ENCODE measurements around the gene PLXDC1.
A peak's percentile ranks its signal among the peaks of the same experiment; 100 is the strongest.

Gene PLXDC1

DNA sequence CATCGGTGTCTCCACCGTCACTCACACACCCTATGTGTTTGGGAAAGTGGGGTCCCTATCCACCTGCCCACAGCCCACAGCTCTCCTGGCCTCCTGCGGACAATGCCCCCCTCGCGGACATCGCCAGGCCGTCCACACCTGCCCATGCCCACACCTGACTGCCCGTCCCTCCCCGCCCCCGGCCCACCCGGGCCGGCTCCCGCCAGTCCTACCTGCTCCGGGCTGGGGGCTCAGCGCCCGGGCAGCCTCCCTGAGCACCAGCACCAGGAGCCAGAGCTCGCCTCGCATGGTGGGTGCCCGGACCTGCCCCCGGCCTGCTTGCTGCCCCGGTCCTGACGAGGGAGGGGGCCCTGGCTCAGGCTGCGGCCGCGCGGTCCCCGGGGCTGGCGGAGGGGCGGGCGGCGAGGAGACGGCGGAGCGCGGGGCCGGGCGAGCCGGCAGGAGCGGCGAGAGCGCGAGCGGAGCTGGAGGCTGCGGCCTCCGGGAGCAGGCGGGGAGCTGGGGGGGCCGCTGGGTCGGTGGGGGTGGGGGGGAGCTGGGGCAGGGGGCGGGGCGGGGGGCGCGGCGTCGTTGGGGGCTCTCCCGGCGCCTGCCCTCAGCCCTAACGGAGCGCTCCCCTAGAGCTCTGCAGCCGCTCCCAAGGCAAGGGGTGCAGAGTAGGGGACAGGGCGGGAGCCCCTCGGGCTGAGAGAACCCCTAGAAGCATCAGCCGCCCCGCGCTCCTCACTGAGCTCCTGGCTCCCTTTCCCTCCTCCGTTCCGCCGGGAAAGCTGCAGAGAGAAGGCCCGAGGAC lies at the start of gene PLXDC1:
PLXDC1 (minus strand) TSS at position 488 of the 793 bp plus-strand sequence; CDS start at position 288, 200 bp downstream.
- DNase-seq: peak; percentile 27

DNA sequence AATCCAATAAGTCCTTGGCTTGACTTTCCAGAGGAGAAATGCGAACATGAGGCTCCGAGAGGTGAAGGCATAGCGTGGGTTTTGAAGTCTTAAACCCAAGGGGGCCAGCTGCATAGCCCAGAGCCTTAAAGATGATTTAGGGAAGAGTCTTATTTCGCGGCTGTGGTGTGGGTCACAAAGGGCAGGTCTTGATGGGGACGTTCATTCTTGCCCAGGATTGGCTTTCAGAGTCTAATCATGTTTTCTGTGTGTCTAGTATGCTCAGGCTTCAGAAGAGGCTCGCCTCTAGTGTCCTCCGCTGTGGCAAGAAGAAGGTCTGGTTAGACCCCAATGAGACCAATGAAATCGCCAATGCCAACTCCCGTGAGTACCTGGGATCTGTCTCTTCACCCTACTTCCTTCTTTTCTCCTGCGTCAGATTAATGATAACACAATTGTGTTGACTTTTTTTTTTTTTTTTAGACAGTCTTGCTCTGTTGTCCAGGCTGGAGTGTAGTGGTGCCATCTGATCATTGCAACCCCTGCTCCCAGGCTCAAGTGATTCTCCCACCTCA lies 49.6 kb upstream of the PLXDC1 start:
- no peak for DNase-seq

DNA sequence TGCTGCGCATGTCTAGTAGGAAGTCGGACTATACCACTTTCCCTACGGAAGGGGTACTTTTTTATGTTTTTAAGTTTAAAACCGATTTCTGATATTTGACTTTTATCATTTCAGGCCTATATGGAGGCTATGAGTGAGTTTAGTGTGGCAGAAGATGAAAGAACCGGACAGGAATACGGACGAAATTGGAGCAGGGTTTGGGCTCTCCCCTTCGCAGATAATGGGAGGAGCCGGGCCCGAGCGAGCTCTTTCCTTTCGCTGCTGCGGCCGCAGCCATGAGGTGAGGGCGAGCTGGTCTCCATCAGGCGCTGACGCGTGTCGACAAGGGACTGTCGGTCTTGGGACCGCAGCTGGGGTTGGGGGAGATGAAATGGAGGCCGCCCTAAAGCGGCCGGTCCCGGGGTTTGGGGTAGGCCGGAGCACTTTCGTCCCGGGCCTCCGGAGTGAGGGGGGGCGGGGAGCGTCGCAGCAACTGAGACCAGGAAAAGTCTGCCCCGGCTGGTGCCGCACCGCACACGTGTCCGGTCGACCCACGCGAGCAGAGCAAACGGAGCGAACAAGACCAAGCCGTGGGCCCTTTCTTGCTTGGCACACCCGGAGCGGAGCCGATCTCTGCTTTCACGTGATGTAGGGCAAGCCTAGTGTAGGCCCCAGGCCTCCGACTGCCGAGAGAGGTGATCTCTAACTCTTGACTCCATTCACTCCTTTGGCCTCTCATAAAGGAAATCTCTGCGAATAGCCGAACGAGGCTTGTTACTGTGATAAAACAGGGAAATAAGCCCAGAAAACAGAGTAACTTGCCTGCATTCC lies 48.8 kb upstream of the PLXDC1 start, which contains the start of gene RPL19:
RPL19 (plus strand) TSS at position 214 of the 810 bp plus-strand sequence; CDS start at position 276, 62 bp downstream.
- DNase-seq: peak; percentile 79

DNA sequence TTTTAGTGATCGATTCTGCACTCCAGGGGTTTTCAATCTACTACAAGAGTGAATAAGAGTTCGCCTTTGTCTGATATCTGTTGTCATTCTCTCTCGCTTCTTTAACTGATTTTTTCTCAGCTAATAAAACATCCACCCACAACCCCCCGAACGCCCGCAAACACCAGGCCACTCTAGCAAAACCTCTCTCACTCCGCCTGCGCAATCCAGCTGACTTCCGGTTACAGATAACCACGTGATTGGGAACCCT lies 48.3 kb upstream of the PLXDC1 start:
- DNase-seq: peak; percentile 83

DNA sequence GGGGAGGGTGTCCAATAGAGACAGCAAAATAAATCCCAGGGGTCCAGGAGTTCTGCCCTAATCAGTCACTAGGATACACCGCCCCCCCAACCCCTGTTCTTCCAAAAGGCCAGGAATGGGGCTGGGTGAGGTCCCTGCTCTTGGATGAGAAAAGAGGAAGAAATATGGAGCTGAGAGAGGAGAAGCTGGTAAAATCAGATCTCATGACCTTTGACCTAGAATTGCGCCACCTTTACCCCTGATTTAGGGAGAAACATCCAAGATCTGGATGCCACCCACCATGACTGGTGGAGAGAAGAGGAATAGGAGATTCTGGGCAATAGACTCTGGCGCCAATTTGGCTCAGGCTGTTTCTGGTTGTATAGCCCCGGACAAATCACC lies 46.7 kb upstream of the PLXDC1 start:
- DNase-seq: no peak

DNA sequence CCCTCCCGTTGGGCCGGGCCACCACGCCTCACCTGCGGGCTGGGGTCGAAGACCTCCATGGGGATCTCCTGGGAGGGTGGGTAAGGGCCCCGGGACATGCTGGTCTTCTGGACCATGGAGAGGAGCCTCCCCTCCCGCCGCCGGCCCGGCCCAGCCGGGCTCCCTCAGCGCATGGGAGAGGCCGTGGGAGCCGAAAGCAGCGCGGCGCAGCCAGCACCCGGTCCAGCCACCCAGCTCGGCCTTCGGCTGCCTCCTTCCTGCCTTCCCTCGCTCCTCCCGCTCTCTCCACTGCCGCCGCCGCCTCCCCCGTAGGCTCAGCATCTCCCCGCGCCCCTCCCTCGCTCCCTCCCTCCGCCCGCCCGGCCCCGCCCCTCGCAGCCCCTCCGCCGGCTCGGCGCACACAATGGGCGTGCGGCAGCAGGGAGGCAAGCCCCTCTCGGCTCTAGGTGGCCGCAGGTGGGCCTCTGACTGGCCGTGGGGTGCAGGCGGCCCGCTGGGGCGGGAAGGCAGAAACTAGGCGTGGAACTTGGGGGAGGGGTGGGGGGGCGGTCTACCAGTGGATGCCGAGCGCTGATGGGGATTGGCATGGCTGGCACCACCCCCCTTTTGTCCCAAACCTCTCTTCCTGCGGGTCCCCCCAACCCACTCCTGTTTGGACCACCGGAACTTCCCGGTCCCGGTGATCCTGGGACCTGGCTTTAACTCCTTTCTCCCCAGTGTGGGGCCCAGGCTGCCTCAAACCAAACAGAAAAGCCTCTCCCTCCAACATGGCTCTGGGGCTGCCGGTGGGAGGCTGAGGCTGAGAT lies 46.1 kb upstream of the PLXDC1 start, which contains the start of gene CACNB1:
CACNB1 (minus strand) TSS at position 290 of the 806 bp plus-strand sequence; CDS start at position 116, 174 bp downstream.
- DNase-seq: peak; percentile 66

DNA sequence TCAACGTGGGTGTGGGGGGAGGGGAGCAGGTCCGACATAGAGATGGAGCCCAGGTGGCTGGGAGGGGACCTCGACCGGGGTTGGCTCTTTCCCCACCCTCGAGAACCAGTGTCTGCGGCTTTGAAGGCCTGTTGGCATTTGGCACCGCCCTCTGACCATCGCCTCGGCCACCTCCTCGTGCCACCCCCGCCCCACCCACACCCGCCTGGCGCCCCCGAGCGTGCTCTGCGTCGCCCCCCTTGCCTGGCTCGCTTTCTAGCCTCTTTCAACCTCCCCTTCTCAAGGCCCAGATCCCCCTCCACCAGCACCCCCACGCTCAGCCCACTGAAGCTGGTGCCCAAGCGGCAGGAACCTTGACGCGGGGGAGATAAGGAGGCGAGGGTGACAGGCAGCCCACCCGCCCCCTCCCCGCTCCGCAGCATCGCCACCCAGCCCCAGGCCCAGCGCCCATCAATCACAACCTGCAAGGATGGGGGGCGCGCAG lies 45.4 kb upstream of the PLXDC1 start:
- DNase-seq: peak; percentile 30

DNA sequence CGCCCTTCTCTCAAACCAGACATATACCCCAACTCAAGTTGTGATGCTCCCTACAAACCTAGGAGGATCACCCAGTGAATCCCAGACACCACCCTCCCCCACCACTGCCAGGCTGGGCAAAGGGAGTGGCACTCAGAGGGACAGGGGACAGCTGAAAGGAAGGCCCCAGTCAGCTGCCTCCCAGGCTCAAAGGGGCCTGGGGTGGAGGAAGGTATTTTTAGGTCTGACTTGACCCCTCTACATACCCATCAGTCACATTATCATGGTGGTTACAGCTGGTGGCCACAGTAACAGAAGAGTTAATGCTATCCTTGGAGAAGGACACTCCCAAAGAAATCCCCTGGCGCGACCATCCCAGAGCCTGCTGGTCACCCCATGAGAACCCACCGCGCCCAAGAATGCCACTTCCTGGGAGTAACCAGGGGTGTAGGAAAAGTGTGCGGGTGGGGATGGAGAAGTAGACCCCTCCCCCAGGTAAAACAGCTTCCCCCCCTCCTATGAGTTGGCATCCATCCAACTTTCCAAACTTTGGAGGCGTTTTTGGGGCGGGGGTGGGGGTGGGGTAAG lies 44.9 kb upstream of the PLXDC1 start:
- no peak for DNase-seq

DNA sequence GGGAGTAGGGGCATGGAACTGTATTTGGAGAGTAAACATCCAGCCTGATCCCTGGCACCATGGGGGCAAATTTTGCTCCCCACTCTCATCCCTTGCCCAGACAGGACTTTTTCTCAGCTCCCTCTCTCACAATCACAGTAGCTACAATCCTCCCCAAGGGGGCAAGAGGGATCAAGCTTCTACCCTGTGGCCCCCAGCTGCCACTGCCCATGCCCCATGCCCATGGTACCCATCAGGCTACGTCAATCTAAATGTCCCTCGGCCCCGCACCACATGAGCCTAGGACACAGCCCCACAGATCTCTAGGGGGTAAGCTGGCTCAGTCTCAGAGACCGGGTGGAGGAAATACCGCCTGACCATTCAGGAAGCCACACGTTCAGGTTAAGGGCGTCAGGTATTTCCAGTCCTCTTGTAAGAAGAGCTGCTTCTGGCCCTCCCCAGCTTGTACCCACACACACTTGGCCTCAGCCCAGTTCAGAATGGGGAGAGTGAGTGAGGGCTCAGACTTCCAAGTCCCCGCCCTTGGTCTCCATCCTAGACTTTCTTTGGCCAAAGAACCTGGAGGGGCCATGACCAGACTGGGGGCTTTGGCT lies 44.2 kb upstream of the PLXDC1 start:
- DNase-seq: no peak

DNA sequence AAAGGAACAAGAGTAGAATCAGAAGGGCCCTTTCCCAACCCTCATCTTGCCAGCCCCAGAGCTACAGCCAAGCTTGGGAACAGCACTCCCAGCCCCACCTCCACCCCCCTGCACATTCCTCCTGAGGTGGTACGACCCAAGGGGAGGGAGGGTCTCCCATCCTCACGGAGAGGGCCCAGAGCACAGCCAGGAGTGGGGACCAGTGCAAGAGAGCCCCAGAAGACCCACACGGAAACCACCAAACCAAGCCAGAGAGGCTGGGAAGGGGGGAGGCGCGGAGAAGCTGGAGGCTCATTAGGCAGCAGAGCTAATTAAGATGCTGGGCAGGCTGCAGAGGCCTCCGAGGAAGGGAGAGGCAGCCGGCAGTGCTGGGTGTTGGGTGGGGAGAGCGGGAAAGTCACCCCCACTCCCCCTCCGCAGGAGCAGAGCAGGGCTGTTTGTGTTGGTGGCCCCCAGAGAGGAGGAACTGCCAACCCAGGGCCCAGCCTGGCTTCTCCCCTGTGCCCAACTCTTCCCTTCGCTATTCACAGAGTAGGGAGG lies 43.6 kb upstream of the PLXDC1 start:
- DNase-seq: no peak

DNA sequence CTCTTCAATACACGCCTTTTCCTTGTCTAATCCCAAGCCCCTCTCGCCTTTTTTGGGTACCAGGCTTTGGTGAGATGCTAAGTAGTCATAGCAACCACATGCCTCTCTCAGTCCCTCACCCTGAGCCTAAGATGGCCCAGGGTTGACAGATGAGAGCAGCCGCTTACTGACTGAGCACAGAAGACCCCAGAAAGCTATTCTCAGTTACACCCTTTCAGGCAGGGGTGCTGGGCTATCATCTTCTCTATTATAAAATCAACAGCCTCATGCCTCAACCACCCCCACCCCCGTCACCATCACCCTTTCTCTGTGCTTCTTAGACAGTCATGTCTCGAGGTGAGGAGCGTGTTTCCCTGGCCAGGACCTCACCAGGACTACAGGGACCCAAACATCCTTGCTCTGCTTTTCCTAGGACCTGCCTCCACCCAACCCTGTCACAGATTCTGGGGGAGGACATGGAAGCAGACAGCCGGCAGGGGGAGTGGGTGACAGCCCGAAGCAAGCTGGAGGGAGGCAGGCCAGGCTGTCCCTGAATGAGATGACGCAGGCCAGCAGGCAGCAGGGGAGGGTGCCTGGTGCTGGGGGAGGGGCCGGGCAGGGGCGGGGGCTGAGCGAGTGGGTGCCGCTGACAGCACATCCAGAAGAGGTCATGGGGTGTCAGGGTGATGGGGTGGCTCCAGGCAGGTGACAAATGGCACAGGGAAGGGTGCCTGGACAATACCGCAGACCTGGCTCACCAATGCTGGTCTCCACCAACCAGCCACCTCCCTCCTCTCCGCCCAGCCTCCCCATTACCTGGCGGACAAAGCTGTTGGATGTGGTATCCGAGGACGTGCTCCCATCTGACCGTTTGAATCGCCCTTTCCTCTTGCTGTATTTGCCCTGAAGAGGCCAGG lies 42.9 kb upstream of the PLXDC1 start:
- no peak for DNase-seq

DNA sequence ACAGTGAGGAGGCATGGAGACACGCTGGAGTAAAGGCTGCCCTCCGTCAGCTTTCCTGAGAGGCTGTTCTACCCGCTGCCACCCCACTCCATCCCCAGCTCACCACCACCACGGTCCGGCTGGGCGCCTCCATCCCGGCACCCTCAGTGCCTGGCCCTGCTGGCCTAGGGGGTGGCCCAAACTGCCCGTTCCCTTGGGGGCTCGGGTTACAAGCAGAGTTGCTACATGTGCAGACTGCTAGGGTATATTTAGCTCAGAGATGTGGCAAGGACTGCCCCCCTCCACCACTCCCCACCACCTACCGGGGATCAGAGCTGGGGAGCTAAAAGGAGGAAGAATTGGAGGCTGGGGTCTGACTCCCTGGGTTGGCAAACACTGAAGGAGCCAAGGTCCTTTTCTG lies 41.9 kb upstream of the PLXDC1 start:
- DNase-seq: no peak

DNA sequence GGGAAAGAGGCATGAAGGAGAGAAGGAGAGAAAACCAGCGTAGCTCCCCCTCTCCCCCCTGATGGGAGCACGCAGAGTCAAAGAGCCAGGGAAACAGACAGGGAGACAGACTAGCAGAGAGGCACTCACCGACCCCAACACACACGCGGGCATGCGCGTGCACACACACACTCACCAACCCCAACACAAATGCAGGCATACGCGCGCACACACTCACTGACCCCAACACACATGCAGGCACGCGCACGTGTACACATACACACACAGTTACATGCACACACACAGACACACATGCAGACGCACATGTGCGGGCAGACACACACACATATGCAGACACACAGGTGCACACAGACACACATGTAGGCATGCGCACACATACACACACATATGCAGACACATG lies 41.5 kb upstream of the PLXDC1 start:
- DNase-seq: no peak

DNA sequence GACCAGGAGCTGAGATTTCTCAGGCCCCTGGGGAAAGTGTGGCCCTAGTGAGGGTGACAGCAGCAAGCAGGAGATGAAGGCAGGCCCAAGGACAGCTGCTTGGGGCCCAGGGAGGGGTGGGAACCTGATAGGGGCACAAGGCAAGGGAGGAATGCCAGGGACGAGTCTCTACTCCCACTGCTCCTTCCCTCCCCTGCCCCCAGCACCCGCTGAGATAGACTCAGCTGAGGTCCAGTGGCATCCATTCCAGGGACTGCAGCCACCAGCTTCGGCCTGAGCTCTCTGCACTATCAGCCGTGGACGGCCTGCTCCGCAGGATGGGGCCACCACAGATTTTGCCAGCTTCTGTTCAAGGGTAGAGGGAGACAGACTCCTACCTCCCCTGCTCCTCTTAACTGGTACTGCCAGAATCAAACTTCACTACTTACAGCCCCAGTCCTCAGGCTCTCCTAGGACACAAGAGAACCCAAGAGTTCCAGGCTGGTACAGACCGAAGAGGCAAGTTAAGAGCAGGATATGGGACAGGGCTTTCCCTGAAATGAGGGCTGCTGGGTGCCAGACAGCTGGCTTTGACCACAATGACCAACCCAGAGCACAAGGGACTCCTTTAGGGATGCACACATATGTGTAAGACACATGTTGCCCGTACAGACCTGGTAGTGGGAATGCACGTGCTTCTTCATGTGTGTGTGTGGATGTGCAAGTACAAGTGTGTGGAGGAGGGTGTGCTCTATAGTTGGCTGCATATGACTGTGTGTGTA lies 40.5 kb upstream of the PLXDC1 start:
- no peak for DNase-seq

DNA sequence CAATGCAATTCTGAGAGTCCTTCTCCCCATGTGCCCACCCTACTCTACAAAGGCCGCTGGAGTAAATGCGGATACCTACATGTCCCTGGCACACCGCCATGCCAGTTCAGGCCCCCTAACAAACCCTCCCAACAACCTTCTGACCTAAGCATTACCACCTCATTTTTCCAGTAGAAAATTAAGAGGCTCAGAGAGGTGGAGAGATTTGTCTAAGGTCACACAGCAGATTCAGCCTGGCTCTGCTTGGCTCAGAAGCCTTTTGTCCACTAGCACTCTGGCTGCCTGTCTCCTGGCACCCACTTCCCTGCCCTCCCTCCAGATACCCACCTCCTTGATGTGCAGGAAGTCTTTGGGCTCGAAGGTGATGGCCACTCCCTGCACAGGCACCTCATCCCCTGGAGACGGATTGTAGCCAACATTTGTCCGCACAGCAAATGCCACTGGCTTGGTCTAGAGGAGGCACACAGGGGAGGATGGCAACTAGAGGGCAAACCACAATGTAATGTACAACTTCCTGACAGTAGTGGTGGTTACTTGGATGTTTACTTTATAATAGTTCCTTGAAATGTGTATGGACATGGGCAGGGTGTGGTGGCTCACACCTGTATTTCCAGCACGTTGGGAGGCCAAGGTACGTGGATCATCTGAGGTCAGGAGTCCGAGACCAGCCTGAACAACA lies 35.9 kb upstream of the PLXDC1 start:
- no peak for DNase-seq

DNA sequence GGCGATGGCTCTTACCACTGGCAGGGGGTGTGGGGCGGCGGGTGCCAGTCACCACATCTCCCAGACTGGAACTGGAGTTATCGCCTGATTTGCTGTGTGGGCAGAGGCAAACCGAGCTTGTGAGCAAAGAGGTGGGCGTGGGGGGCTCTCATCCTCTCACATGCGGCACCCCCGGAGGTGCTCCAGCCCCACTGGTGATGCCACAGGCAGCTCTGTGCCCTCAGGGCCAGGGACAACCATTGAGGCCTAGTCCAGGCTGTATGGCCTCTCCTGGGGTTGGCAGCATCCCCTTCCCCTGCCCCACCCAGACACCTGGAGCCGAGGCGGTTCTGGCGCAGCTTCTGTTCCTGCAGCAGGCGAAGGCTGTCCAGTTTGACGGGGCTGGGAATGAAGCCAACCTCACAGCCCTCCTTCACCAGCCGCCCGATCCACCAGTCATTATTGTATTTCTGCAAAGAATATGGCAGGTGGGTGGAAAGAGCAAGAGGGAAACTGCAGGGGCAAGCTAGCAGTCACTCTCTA lies 35.1 kb upstream of the PLXDC1 start:
- DNase-seq: no peak

DNA sequence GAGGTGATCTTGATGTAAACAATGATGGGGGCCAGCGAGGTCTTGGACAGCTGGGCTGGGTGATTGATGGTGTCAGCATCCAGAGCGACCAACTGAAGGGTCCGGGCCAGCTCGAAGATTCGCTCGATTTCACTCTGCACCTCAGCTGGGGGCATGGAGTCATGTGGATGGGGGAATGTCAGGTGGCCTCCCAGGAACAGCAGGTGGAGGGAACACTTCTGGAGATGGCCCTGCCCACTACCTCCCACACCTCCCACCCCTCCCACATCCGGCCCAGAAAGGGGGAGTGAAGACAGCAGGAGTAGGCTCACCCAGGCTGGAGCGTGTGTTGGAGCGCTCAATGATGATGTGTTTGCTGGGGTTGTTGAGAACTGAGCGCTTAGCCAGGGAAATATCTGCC lies 32.3 kb upstream of the PLXDC1 start:
- DNase-seq: no peak

DNA sequence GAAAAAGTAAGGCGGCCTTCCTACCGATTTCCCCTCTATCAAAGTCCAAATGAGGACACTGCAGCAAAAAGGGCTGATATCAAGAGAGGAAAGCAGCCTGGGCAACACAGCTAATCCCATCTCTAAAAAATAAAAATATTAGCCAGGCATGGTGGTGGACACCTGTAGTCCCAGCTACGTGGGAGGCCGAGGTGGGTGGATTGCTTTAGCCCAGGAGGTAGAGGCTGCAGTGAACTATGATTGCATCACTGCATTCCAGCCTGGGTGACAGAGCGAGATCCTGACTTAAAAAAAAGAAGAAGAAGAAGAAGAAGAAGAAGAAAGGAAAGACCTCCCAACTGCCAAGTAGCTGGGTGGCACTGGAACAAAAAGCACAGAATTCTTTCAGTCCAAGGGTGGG lies 31.6 kb upstream of the PLXDC1 start:
- DNase-seq: no peak

DNA sequence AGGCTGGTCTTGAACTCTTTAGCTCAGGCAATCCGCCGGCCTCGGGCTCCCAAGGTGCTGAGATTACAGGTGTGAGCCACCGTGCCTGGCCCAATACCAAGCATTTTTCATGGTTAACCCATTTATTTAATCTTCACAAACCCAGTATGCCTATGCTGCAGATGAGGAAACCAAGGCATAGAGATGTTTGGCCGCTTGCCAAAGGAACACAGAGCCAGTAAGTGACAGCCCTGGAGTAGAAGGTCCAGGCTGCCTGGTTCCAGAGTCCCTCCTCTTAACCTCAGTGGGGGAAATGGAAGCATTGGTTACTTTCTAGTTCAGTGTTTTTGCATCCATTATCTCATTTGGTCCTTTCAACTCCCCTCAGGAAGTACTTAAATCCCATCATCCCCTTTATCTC lies 29.9 kb upstream of the PLXDC1 start:
- no peak for DNase-seq

Measured in activated CD8-positive, alpha-beta memory T cell treated with anti-CD3 and anti-CD28 coated beads, Interleukin-2, amount 50 U/mL, for 4 hours (primary cell).